Adipocyte (in vitro differentiated cells): Measurements from ENCODE around the gene TBRG4.

Source experiments
- DNase-seq: peaks from one replicate; pipeline ENCODE4 v3.0.0-alpha.2; 2015; ENCODE audit warnings: low read depth
- H3K27me3 ChIP-seq: replicated peaks from 2 replicates; pipeline ENCODE4 v1.7.0; 2013; ENCODE audit warnings: mild to moderate bottlenecking, low read length, moderate library complexity; ENCODE audit not compliant: control insufficient read depth, insufficient read depth
- H3K36me3 ChIP-seq: 2 replicates; pipeline ENCODE4 v1.7.0; 2013; ENCODE audit warnings: low read length, mild to moderate bottlenecking, moderate library complexity; ENCODE audit not compliant: control insufficient read depth, insufficient read depth, severe bottlenecking
- H3K4me1 ChIP-seq: 2 replicates; pipeline ENCODE4 v1.7.0; 2013; ENCODE audit warnings: mild to moderate bottlenecking, low read length, moderate library complexity; ENCODE audit not compliant: control insufficient read depth, insufficient read depth
- H3K4me3 ChIP-seq: 2 replicates; pipeline ENCODE4 v1.7.0; 2013; ENCODE audit warnings: mild to moderate bottlenecking, low read length, moderate library complexity
- H3K9ac ChIP-seq: 2 replicates; pipeline ENCODE4 v1.7.0; 2013; ENCODE audit warnings: mild to moderate bottlenecking, low read length, moderate library complexity
- H3K9me3 ChIP-seq: 2 replicates; pipeline ENCODE4 v1.7.0; 2013; ENCODE audit warnings: mild to moderate bottlenecking, low read length, moderate library complexity; ENCODE audit not compliant: control insufficient read depth

Gene TBRG4

GRCh38 chr7:45086331-45087065, 25.0 kb downstream of the TBRG4 start:
- H3K27me3 ChIP-seq, result peaks cover 5% of the 10 kb centered on the region
- no peak for DNase-seq
- H3K9me3 ChIP-seq, result no peaks in the 10 kb centered on the region
- H3K4me1 ChIP-seq, result peaks cover 11% of the 10 kb centered on the region
- H3K36me3 ChIP-seq, result no peaks in the 10 kb centered on the region
- no peak overlapping the region for H3K9ac ChIP-seq
- no peak overlapping the region for H3K4me3 ChIP-seq

GRCh38 chr7:45085619-45086200, 25.8 kb downstream of the TBRG4 start:
- no peak for DNase-seq
- no peaks in the 10 kb centered on the region for H3K9me3 ChIP-seq
- H3K27me3 ChIP-seq, result peaks cover 5% of the 10 kb centered on the region
- no peaks in the 10 kb centered on the region for H3K36me3 ChIP-seq
- peaks cover 11% of the 10 kb centered on the region for H3K4me1 ChIP-seq
- no peak overlapping the region for H3K4me3 ChIP-seq
- H3K9ac ChIP-seq, result no peak overlapping the region

- H3K27me3 ChIP-seq, result peaks cover 5% of the 10 kb centered on the region
- no peaks in the 10 kb centered on the region for H3K36me3 ChIP-seq
- peaks cover 11% of the 10 kb centered on the region for H3K4me1 ChIP-seq
- DNase-seq, result no peak
- no peaks in the 10 kb centered on the region for H3K9me3 ChIP-seq
- H3K9ac ChIP-seq, result no peak overlapping the region
- no peak overlapping the region for H3K4me3 ChIP-seq
Observed at GRCh38 chr7:45084901-45085618, 26.4 kb downstream of the TBRG4 start.

DNA sequence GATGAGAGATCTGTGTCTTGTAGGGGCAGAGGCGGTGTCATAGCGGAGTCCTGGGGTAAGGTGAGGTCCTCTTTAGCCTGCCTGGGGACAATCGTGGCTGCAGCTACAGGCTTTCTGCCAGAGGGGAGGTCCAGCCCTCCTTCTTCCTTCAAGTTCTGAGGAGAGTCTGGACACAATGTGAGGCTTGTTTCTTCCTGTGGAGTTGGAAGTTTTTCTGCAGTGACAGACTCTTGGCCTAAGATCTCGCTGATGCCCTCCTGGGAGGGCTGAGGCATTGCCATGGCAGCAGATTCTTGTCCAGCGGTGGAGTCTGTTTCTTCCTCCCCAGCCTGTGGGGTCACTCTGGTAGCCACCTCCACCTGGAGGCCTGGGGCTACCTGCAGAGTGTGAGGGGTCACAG, 27.2 kb downstream of the TBRG4 start:
- H3K9ac ChIP-seq, result no peak overlapping the region
- no peaks in the 10 kb centered on the region for H3K36me3 ChIP-seq
- no peak overlapping the region for H3K4me3 ChIP-seq
- no peaks in the 10 kb centered on the region for H3K9me3 ChIP-seq
- DNase-seq, result no peak
- peaks cover 11% of the 10 kb centered on the region for H3K4me1 ChIP-seq
- H3K27me3 ChIP-seq, result peaks cover 1% of the 10 kb centered on the region

- Histone ChIP-seq H3K9me3 (no peaks in the 10 kb centered on the region), H3K27me3 (no peaks in the 10 kb centered on the region), H3K36me3 (peaks cover 4% of the 10 kb centered on the region), H3K9ac (no peak overlapping the region), H3K4me3 (no peak overlapping the region), H3K4me1 (peaks cover 11% of the 10 kb centered on the region)
- DNase-seq, result no peak
Observed at GRCh38 chr7:45082831-45083331, 28.6 kb downstream of the TBRG4 start.

DNA sequence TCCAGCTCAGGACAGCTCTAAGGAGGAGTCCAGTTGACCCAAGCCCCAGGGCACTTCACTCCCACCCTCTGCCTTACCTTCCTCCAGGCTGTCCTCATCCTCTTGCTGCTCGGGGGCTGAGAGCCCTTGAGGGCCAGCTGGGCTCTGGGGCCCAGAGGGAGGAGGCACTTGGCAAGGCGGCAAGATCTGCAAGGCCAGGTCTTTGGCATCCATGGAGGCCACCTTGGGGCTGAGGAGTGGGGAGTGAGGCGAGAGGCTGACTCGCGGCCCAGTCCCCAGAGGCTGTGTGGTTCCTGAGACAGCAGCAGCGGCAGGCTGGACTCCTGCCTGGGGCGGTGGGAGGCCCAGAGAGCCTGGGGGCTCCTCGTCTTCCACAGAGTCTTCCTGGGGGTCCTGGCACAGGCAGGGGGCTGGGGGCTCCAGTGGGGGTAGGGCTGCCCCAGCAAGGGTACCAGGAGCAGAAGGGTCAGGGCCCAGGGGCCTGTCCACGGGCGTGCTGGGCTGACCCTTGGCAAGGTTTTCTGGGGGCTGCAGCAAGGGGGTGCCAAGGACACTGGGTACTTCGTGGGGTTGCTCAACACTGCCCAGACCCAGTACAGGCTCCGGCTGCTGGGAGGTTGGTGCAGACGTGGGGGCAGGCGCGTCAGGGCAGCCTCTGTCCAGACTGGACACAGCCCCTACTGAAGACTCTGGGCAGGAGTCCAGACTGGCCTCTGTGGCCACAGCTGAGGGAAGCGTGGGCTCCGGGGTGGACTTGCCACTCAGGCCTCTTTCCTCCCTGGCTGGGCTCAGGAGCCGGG, 29.3 kb downstream of the TBRG4 start:
- Histone ChIP-seq H3K4me3 (no peak overlapping the region), H3K4me1 (peaks cover 11% of the 10 kb centered on the region), H3K9ac (no peak overlapping the region), H3K36me3 (peaks cover 4% of the 10 kb centered on the region), H3K27me3 (no peaks in the 10 kb centered on the region), H3K9me3 (no peaks in the 10 kb centered on the region)
- no peak for DNase-seq

- Histone ChIP-seq H3K36me3 (peaks cover 9% of the 10 kb centered on the region), H3K9ac (no peak overlapping the region), H3K4me1 (peaks cover 11% of the 10 kb centered on the region), H3K27me3 (no peaks in the 10 kb centered on the region), H3K9me3 (no peaks in the 10 kb centered on the region), H3K4me3 (no peak overlapping the region)
- no peak for DNase-seq
Observed at GRCh38 chr7:45081670-45081974, 29.9 kb downstream of the TBRG4 start.

GRCh38 chr7:45080958-45081669, 30.4 kb downstream of the TBRG4 start:
- H3K36me3 ChIP-seq, result peaks cover 13% of the 10 kb centered on the region
- no peaks in the 10 kb centered on the region for H3K27me3 ChIP-seq
- no peak overlapping the region for H3K9ac ChIP-seq
- peaks cover 11% of the 10 kb centered on the region for H3K4me1 ChIP-seq
- no peaks in the 10 kb centered on the region for H3K9me3 ChIP-seq
- no peak for DNase-seq
- no peak overlapping the region for H3K4me3 ChIP-seq

DNA sequence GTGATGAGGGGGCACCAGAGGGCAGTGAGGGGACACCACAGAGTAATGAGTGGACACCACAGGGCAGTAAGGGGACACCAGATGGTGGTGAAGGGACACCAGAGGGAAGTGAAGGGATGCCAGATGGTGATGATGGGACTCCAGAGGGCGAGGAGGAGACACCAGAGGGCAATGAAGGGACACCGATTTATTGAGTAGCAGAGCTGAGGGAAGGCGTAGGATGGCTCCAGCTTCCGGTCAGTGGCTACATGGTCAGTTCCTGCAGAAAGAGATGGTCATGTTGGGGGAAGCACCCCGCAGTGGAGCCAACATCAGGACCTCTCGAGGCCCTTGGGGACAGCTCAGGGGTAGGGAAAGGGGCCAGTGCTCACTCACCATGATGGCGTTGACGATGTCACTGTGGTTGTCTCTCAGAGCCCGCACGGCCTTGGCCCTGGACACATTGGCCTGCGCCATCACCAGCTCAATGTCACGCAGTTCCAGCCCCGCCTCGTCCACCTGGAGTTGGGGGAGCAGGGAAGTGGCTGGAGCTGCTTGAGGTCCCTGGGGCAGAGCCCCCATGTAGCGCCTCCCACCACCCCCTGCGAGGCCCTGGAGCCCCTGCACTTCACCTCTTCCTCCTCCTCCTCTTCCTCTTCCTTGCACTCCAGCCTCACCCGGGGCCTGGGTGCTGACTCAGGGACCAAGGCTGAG, 31.1 kb downstream of the TBRG4 start:
- peaks cover 11% of the 10 kb centered on the region for H3K4me1 ChIP-seq
- no peak overlapping the region for H3K4me3 ChIP-seq
- no peaks in the 10 kb centered on the region for H3K27me3 ChIP-seq
- H3K9me3 ChIP-seq, result no peaks in the 10 kb centered on the region
- DNase-seq, result no peak
- H3K9ac ChIP-seq, result no peak overlapping the region
- peaks cover 20% of the 10 kb centered on the region for H3K36me3 ChIP-seq

DNA sequence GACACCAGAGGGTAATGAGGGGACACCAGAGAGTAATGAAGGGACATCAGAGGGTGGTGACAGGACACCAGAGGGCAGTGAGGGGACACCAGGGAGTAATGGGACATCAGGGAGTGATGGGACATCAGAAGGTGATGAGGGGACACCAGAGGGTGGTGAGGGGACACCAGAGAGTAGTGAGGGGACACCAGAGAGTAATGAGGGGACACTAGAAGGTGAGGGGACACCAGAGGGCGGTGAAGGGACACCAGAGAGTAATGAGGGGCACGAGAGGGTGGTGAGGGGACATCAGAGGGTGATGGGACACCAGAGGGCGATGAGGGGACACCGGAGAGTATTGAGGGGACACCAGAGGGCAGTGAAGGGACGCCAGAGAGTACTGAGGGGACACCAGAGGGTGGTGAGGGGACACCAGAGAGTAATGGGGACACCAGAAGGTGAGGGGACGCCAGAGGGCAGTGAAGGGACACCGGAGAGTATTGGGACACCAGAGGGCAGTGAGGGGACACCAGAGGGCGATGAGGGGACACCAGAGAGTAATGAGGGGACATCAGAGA, 33.3 kb downstream of the TBRG4 start:
- Histone ChIP-seq H3K4me3 (no peak overlapping the region), H3K9ac (no peak overlapping the region), H3K4me1 (peaks cover 11% of the 10 kb centered on the region), H3K36me3 (peaks cover 35% of the 10 kb centered on the region), H3K9me3 (no peaks in the 10 kb centered on the region), H3K27me3 (no peaks in the 10 kb centered on the region)
- DNase-seq, result no peak
